NCI-H1436 treated with DMSO at 0.1 percent for 48 hours (cell line): ENCODE data around the gene SCN1B.

ENCODE experiments used
- DNase-seq: peaks from one replicate; lab custom pipeline; 2025; lab: John Stamatoyannopoulos, UW

The SCN1B gene

GRCh38 chr19:35074426-35075201 lies 44.3 kb downstream of the SCN1B start:
- no peak for DNase-seq

DNA sequence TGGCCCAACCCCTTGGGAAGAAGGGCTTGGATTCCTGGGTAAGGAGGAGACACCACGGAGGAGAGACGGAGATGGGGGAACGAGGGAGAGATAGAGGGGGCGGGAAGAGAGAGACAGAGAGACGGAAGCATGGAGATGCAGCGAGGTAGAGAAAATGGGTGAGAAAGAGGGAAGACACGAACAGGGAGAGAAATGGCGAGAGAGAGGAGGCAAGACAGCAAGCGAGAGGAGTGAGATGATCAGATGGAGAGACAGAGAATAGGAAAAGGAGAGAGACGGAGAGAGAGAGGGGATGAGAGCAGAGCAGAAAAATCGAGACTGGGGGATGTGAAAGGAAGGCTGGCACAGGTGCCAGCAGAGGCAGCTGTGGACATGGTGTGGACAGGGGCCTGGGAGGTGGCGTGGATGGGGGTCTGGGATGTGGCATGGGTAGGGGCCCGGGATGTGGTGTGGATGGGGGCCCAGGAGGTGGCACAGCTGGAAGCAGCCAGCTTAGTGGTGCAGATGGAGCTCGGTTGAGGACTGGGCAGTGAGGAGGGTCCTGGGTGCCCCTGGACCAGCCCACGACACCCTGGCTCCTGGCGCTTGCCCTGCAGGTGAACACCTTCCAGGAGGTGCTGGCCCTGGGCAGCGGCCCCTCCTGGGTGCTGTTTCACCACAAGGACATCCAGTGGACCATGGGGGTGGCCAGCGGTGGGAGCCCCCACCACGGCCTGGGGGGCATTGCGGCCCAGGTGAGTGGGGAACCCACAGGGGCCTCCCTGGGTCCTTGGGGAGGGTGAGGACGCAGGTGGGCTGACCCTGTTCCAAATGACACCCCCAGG lies 45.1 kb downstream of the SCN1B start:
- DNase-seq = no peak

DNA sequence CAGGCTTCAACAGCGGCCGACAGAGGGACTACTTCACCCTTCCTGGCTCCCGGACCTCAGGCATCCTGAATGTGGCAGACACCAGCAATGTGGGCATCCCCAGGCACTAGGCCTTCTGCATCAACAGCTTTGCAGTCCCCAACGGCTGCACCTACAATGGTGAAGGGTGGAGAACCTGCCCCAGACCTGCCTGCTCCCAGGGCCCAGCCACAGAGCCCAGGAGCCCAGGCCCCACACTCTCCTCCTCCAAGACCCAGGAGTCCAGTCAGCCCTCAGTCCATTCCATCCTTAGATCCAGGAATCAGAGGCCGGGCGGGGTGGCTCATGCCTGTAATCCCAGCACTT lies 45.7 kb downstream of the SCN1B start:
- DNase-seq = no peak

DNA sequence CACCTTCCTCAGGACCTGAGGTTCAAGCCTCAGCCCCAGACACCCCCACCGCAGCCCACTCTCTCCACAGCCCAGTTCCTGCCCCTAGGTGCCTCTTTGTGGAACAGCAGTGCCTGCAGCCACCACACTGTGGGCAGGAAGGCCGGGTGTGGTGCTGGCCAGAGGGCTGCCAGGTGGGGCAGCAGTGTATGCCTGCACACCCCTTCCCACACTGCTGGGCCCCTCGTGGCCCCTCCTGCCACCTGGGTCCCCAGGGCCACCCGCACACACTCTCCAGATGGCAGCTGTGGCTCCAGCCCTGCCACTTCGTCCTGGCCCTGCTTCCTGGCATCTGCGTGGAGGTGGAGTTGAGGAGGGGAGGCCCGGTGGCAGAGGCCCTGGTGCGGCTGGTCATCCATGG lies 46.4 kb downstream of the SCN1B start:
- DNase-seq = no peak

GRCh38 chr19:35077411-35078223 lies 47.3 kb downstream of the SCN1B start:
- no peak for DNase-seq

DNA sequence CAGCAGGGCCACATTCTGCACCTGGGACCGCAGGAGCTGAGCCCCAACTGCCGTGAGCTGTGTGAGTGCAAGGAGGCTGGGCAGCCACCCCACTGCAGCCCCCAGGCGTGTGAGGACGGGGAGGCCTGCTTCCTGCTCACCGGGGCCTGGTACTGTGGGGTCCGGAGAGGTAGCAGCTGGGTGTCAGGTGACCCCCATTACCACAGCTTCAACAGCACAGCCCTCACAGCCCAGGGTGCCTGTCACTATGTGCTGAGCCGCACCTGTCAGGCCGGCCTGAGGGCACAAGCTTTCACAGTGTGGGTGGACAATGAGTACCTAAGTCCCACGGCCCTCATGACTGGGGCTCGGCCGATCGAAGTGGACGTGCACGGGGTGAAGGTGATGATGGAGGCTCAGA lies 49.6 kb downstream of the SCN1B start:
- no peak for DNase-seq

DNA sequence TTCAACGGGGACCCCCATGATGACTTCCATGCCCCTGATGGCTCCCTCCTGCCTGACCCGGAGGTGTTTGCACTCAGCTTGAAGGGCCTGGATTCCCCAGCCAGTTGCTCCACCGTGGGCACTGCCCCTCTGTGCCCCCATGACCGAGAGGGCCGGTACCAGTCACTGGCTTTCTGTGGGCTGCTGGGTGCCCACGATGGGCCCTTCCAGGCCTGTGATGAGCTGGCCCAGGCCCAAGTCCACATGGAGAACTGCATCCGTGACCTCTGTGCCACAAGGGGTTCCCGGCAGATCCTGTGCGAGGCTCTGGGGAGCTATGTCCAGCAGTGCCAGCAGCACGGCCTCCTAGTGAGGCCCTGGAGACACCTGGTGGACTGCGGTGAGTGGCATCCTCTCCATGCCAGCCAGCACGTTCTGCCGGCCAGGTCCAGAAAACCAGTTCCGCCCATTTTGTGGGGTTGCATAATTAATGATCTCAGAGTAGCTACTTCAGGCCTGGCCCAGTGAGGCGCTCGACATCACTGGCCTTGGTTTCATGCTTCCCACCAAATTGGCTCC lies 50.4 kb downstream of the SCN1B start:
- DNase-seq = no peak

- DNase-seq = no peak
Measured at GRCh38 chr19:35081201-35081600, 50.9 kb downstream of the SCN1B start.

GRCh38 chr19:35083691-35084508 lies 53.6 kb downstream of the SCN1B start:
- no peak for DNase-seq

GRCh38 chr19:35084509-35084762 lies 54.2 kb downstream of the SCN1B start:
- no peak for DNase-seq

DNA sequence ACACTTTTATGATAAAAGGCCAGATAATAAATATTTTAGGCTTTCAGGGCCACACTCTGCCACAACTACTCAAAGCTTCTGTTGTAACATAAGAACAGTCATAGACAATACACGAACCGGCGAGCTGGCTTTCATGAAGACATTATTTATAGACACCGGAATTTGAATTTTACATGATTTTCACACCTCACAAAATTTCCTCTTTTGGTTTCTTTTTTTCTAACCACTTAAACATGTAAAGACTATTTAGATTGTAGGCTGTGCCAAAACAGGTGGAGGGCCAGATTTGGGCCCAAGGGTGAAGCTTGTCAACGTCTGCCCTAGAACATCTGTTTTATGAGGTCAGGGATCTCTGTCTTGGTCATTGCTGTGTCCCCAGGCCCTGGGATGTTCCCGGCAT lies 55.7 kb downstream of the SCN1B start:
- no peak for DNase-seq

- no peak for DNase-seq
Measured at GRCh38 chr19:35086455-35086854, 56.2 kb downstream of the SCN1B start.

DNA sequence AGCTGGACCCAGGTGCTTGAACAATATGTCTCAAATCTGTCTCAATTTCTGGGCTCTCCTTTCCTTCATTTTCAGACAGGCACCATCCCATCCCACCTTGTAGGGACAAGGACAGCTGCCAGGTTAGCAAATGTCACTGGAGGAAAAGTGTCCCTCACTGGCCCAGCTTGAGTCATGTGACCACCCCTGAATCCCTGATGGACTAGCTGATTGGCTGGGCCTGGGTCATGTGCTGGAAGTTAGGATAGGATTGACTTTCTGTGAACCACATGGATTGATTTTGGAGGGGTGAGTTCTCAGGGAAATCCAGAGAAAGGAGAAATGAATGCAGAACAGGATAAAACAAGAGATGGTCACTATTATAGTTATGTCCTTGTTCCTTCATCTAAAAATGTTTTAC lies 57.1 kb downstream of the SCN1B start:
- DNase-seq = no peak

GRCh38 chr19:35088131-35088913 lies 58.1 kb downstream of the SCN1B start:
- DNase-seq = no peak

GRCh38 chr19:35089554-35089953 lies 59.3 kb downstream of the SCN1B start:
- no peak for DNase-seq
